GM19193 (cell line): ENCODE results near the gene ICAM1.

Experiments used
- POLR2A ChIP-seq: IDR thresholded peaks from 4 replicates; pipeline ENCODE4 v1.6.1; 2011; ENCODE audit not compliant: insufficient read depth, insufficient read length; ENCODE audit errors: extremely low read depth

Gene ICAM1

DNA sequence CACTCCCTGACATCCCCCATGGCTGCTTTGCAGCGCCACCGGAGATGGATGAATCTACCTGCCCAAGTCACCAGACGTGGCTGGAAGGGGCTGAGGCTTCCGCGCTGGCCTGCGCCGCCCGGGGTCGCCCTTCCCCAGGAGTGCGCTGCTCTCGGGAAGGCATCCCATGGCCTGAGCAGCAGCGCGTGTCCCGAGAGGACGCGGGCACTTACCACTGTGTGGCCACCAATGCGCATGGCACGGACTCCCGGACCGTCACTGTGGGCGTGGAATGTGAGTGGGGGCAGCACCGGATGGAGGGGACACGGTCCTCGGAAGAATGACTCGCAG, 23.4 kb downstream of the ICAM1 start:
- TF ChIP-seq POLR2A = no peak

DNA sequence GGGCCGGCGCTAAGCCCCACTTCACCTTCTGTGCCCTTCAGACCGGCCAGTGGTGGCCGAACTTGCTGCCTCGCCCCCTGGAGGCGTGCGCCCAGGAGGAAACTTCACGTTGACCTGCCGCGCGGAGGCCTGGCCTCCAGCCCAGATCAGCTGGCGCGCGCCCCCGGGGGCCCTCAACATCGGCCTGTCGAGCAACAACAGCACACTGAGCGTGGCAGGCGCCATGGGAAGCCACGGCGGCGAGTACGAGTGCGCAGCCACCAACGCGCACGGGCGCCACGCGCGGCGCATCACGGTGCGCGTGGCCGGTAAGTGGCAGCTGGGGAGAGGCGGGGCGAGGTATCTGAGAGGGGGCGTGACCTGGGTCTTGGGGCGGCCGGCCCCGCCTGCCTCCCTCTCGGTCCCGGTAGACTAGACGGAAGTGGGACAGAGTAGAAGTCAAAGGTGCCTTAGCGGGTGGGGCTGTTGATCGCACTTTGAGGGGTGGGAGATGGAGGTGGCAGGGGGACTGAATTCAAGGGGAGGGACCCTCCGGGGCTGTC, 24.5 kb downstream of the ICAM1 start:
- peak; percentile 37 for TF ChIP-seq POLR2A

DNA sequence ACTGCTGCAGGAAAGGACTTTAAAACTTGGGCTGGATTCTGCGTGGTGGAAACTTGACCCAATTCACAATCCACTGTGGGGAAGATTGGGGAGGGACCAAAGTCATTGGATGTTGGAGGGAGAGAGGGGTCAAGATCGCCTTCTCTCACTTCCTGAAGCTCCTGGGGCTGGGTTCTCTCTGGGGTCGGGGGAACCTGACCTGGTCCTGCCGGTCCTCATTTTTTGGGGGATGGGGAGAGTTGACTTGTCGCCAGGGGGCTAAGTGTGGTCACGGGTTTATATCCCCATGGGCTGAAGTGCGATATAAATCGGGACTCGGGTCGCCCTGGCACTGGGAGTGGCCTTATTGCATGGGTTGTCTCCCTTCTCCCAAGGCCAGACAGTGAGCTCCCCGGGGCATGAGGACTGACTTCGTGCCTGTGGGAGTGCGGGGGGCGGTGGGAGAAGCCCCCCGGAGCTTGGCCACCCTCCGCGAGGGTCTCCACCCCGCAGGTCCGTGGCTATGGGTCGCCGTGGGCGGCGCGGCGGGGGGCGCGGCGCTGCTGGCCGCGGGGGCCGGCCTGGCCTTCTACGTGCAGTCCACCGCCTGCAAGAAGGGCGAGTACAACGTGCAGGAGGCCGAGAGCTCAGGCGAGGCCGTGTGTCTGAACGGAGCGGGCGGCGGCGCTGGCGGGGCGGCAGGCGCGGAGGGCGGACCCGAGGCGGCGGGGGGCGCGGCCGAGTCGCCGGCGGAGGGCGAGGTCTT, 25.1 kb downstream of the ICAM1 start:
- TF ChIP-seq POLR2A = peak; percentile 7

DNA sequence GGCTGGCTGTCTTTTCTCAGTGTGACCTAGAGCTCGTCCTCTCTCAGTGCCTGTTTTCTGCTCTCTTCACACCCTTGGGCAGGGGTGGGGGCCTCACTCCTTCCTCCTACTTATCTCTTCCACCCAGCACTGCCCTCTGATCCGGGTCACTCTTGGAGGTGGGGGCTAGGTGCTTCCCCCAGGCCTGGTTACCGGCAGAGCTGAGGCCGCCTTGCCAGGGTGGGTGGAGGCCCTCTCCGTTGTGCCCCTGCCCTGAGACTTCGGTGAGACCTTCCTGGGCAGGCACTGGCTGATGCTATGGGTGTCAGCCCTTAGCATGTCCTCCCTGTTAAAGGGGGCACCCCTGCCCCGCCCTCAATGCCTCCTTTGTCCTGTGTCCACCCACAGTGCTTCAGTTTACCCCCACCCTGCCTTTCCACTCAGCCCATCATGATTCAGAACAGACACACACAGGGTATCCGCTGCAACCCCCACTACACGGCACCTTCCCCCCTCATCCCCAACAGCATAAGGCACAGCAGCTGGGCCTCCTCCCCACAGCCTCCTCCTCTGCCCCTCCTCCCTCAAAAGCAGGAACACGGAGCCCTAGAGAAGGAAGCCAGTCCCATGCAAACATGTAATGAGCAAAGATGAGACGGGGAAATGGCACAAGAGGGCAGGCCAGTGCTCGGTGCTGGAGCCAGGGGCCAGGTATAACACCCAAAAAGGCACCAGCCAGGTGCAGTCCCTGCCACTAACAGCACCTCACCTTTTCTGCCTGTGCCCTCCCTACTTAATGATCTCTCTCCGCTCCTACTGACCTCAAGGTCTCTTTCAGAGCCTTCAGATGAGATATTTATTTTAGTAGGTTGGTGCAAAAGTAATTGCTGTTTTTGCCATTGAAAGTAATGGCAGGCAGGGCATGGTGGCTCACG, 28.9 kb downstream of the ICAM1 start:
- no peak for TF ChIP-seq POLR2A

DNA sequence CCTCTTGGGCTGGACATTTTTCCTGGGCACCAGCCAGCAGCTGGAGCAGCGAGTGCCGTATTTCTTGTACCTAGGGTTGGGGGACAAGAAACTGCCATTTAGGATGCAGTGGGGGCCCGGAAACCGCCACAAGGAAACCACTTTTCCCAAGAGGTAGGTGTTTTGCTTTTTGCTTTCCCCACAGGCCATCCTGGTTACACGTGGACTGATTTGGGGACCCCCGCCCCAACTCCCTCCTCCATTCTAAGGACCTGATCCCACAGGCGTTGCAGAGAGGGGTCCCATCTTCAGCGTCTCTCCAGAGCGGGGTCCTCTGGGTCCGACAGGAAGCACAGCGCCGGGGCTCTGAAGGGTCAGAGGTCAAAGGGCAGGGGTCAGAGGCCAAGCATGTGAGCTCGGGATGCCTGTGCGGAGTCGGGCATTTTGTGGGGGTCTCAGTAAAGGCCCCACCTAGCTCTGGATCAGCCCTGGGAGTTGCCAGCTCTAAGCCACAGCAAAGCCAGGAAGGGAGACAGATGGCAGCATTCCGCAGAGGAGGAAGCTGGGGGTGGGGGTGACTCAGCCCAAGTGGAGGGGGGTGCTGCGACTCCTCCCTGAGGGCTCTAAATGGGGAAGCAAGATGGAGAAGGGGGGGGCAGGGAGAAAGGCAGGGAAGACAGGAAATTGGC, 34.4 kb downstream of the ICAM1 start:
- TF ChIP-seq POLR2A = no peak

DNA sequence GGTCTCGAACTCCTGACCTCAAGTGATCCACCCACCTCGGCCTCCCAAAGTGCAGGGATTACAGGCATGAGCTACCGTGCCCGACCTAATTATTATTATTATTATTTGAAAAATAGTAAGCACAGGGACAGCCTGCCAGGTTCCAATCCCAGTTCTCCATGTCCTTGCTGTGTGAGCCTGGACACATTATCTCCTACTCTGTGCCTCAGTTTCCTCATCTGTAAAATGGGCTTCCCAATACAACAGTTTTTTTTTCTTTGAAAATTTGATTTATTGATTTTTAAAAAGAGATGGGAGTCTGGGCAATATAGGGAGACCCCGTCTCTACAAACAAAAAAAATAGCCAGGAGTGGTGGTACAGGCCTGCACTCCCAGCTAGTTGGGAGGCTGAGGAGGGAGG, 35.4 kb downstream of the ICAM1 start:
- no peak for TF ChIP-seq POLR2A

DNA sequence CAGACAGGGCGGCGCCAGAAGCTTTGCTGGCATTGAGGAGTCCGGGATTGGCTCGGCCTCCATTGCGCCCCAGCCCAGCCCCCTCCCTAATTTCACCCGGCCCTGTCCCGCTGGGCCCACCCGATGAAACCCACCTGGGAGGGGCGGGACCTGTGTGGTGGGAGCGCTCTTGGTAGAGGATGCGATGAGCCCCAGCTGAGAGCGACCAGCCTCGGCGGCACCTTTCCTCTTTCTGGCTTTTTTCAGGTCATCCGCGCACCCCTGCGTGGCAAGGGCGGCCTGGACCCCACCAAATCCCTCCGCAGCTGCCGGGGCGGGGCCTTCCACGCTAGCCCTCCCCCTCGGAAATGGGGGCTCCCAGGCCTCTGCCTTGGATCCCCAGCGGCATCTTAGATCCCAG, 38.5 kb downstream of the ICAM1 start, which contains the start of gene ZGLP1:
TSS of gene ZGLP1 (minus strand) at position 393 of the 400 bp plus-strand sequence.
- TF ChIP-seq POLR2A = no peak

DNA sequence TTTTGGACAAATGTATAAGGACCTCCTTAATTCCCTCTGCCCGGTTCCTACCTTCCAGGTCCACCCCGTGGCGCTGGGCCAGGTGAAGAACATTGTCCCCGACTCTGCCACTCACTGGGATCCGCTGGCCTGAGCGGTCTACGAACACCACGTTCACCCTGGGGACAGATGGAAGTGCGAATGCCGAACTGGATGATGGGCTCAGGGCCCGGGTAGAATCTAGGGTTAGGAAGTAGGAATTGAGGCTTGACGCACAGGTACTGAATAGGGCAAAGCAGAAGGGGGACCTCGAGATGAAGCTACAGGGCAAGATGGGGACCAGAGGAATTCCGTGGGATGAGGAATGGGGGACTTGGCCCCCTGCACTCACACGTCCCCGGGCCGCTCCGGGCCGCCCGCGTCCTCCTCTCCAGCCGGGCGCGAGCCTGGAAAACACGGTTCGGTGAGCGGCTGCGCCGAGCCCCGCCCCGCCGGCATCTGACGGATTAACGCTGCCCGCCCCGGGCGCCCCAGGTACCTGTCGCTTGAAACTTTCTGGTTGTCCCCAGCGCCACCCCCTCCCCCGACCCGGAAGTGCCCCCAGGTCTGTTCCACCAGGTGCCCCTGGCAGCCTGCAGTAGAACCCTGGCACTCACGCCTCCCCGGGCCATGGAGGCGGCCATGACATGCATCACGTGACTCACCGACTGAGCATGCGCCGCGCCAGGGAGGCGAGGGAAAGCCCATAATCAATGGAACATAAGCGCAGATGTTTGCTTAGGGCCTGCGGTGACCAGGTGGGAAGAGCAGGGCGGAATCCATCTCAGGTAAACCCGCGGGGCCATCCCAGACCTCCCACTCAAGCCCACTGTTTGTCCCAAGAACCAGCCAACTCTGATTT, 44.7 kb downstream of the ICAM1 start, which contains the start of gene FDX2:
TSS of gene FDX2 (minus strand) at position 681 of the 880 bp plus-strand sequence. CDS start at position 662, 19 bp downstream.
- TF ChIP-seq POLR2A = peak; percentile 88

DNA sequence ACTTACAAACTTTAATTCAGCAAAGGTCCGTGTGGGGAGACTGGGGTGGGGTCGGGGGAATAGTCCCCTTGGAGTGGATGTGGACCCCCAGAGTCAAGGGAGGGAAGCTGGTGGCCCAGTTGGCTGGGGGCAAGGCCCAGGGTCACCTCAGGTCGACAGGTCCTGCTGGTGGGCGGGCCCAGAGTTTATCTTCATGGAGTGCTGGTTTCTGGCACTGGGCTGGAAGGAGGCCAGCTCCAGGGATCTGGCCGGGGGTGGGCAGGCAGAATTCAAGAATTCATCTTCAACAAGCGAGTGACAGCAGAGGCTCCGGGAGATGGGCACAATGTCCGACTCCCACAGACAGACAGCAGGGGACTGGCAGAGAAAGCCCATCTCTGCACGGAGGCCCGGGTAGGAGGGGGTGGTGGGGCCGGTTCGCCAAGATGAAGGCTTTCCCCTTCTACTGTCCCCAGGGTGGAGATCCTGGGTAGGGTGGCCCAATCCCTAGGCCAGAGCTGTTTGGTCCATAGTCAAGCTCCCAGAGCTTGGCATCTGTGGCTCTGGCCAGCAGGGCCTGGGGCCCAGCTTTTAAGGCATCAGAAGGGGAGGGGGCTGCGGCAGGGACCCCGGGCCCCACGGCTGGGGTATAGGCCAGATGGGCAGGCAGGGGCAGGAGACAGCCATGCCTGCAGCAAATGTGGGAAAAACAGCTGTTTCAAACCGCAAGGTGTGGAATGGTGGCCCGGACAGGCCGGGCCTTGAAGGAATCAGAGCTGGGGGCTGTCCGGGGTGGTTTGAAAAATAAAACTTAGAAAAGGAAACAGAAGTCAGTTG, 45.5 kb downstream of the ICAM1 start:
- TF ChIP-seq POLR2A = no peak

DNA sequence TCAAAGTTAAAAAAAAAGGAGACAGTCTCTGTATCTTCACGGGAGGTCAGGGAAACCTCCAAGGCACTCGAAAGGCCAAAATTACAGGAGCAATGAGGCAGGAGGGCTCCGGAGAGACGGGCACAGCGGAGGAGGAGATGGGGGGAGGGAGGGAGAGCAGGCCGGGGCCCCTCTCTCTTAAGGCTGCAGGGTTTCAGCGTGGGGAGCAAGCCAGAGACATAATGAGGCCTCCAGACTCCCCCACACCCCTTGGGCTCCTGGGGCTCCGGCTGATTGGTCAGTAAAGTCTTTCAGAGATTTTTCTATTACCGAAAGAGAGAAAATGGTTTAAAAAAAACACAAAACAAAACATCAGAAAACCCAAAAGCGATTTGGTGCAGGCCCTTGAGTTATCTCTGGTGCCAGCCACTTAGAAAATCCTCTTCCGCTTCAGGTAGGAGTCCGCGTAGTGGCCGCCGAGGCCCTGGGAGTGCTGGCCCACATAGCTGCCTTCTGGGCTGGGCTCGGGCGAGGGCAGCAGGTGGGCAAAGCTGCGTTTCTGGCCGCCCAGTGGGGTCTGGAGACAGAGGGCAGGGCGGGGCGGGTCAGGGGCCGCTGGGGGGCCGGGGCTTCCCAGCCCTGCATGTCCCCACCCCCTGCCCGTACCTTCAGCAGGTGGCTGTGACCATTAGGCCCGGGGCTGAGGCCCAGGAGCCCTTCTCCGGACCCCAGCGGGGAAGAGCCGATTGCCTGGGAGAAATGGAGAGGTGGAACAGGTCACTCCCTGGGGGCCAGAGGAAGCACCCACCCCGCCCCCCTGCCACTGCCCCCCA, 46.3 kb downstream of the ICAM1 start:
- no peak for TF ChIP-seq POLR2A

DNA sequence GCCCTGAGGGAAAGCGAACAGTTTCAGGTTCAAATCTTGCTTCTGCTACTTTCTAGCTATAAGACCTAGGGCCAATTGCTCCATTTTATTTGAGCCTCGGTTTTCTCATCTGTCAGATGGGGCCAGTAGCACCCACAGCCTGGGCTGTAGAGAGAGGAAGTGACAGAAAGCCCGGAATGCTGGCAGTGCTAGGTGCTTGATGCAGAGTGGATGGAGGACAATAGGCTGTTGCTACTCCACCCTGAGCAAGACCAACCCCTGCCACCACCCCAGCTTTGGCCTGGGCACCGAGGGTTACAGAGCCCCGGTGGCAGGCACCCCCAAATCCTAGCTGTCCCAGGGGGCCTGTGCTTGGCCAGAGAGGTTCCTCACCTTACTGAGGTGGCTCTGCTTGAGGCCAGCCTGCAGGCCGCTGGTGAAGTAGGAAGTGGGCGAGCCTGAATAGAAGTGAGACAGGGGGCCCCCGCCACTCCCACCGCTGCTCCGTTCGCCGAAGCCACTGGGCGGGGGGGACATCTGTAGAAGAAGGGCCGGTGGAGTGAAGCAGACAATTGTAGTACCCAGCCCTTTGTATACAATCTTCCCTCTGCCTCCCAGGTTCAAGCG, 47.0 kb downstream of the ICAM1 start:
- no peak for TF ChIP-seq POLR2A
